SK-N-SH (cell line): ENCODE data around the gene CSNK2B. TPM values are rescaled to one million over a fixed set of nuclear protein-coding genes. Genes with fewer than 3 reads are reported as not detected.

ENCODE experiments used
- CTCF ChIA-PET: fragments of 300-600, 350-600 bp; formaldehyde crosslinking; extraction: SDS; loops from one replicate; lab custom pipeline; 2021; lab: Yijun Ruan, JAX
- POLR2A ChIA-PET: fragments of 350-600 bp; sonication (Branson Sonifier 250); formaldehyde crosslinking; extraction: SDS; loops from one replicate; lab custom pipeline; 2020; ENCODE audit warnings: antibody characterized with exemption, inconsistent platforms; lab: Yijun Ruan, JAX
- DNase-seq: peaks from one replicate; pipeline ENCODE4 v3.0.0; 2012
- H2AFZ ChIP-seq: fragments of 200-600 bp; sonication (generic); 2 replicates; pipeline ENCODE4 v1.8.1; 2016; ENCODE audit warnings: antibody characterized with exemption, mild to moderate bottlenecking, low read depth
- H3F3A ChIP-seq: fragments of 200-600 bp; sonication (generic); replicated peaks from 2 replicates; pipeline ENCODE3; 2016; ENCODE audit warnings: antibody characterized with exemption, mild to moderate bottlenecking; ENCODE audit not compliant: insufficient read depth
- H3K27ac ChIP-seq, 2 experiments: fragments of 200-500 bp in 1 of 2; fragments of 200-600 bp in 1 of 2; sonication (Bioruptor generic) in 1 of 2; sonication (generic), shearing (Covaris generic) in 1 of 2; 2 replicates each; pipeline versions ENCODE4 v1.5.1 to v1.6.1; 2014 to 2016; ENCODE audit warnings: low read depth in 2 of 2, inconsistent platforms in 1 of 2, low read length in 1 of 2, mild to moderate bottlenecking in 1 of 2, mixed read lengths in 1 of 2
- H3K27me3 ChIP-seq: fragments of 200-600 bp; sonication (generic), shearing (Covaris generic); 2 replicates; pipeline ENCODE4 v1.6.1; 2016; ENCODE audit warnings: mixed run types; ENCODE audit not compliant: insufficient read depth
- H3K36me3 ChIP-seq, 2 experiments: fragments of 200-500 bp in 1 of 2; fragments of 200-600 bp in 1 of 2; sonication (Bioruptor generic) in 1 of 2; sonication (generic) in 1 of 2; replicated peaks in 1 of 2; 2 replicates each; pipeline versions ENCODE3 to v1.5.1; 2014 to 2016; ENCODE audit warnings: low read length in 1 of 2, mild to moderate bottlenecking in 1 of 2; ENCODE audit not compliant: insufficient read depth in 2 of 2, control insufficient read depth in 1 of 2
- H3K4me1 ChIP-seq, 2 experiments: fragments of 200-500 bp in 1 of 2; fragments of 200-600 bp in 1 of 2; sonication (Bioruptor generic) in 1 of 2; sonication (generic), shearing (Covaris generic) in 1 of 2; 2 replicates each; pipeline versions ENCODE4 v1.5.1 to v1.6.1; 2014 to 2016; ENCODE audit warnings: low read depth in 1 of 2, low read length in 1 of 2, mixed run types in 1 of 2; ENCODE audit not compliant: insufficient read depth in 2 of 2, control insufficient read depth in 1 of 2
- H3K4me2 ChIP-seq: fragments of 200-600 bp; sonication (generic), shearing (Covaris generic); 2 replicates; pipeline ENCODE4 v1.6.1; 2017; ENCODE audit warnings: mixed run types
- H3K4me3 ChIP-seq, 2 experiments: fragments of 200-500 bp in 1 of 2; fragments of 200-600 bp in 1 of 2; sonication (Bioruptor generic) in 1 of 2; sonication (generic), shearing (Covaris generic) in 1 of 2; 2 replicates each; pipeline versions ENCODE4 v1.5.1 to v1.8.1; 2014 to 2016; ENCODE audit warnings: low read depth in 2 of 2, inconsistent platforms in 1 of 2, low read length in 1 of 2, mild to moderate bottlenecking in 1 of 2, mixed read lengths in 1 of 2, moderate library complexity in 1 of 2
- H3K79me2 ChIP-seq: fragments of 200-600 bp; sonication (generic); 2 replicates; pipeline ENCODE4 v1.8.1; 2017; ENCODE audit warnings: mild to moderate bottlenecking; ENCODE audit not compliant: insufficient read depth
- H3K9ac ChIP-seq: fragments of 200-600 bp; sonication (generic); 2 replicates; pipeline ENCODE4 v1.6.1; 2017; ENCODE audit warnings: mixed run types
- H3K9me2 ChIP-seq: fragments of 200-600 bp; sonication (generic); 2 replicates; pipeline ENCODE4 v1.6.1; 2017; ENCODE audit warnings: mixed run types
- H3K9me3 ChIP-seq: fragments of 200-600 bp; sonication (generic); 2 replicates; pipeline ENCODE4 v1.6.1; 2017; ENCODE audit warnings: mixed run types, mild to moderate bottlenecking, moderate library complexity
- H4K20me1 ChIP-seq: fragments of 200-600 bp; sonication (generic); 2 replicates; pipeline ENCODE4 v1.6.1; 2017; ENCODE audit warnings: mild to moderate bottlenecking, mixed run types; ENCODE audit not compliant: insufficient read depth
- CTCF ChIP-seq: fragments of 200-600 bp; sonication (generic); IDR thresholded peaks from 2 replicates; pipeline ENCODE4 v1.6.1; 2017; ENCODE audit warnings: antibody characterized with exemption, mild to moderate bottlenecking, moderate library complexity
- ELF1 ChIP-seq: IDR thresholded peaks from 2 replicates; pipeline ENCODE4 v1.4.0; 2012
- MEF2A ChIP-seq: IDR thresholded peaks from 2 replicates; pipeline ENCODE4 v1.4.0; 2012; ENCODE audit warnings: low read depth, borderline replicate concordance
- NFIC ChIP-seq: IDR thresholded peaks from 2 replicates; pipeline ENCODE4 v1.4.0; 2012; ENCODE audit warnings: borderline replicate concordance
- NRF1 ChIP-seq: IDR thresholded peaks from 2 replicates; pipeline ENCODE4 v1.6.1; 2012; ENCODE audit warnings: low read depth, mild to moderate bottlenecking, low read length
- RAD21 ChIP-seq: IDR thresholded peaks from 2 replicates; pipeline ENCODE4 v1.6.1; 2012; ENCODE audit warnings: mild to moderate bottlenecking, low read length
- REST ChIP-seq: IDR thresholded peaks from 2 replicates; pipeline ENCODE4 v1.6.1; 2012; ENCODE audit warnings: mild to moderate bottlenecking, low read depth, low read length, moderate library complexity
- RFX5 ChIP-seq: IDR thresholded peaks from 2 replicates; pipeline ENCODE4 v1.6.1; 2012; ENCODE audit warnings: mild to moderate bottlenecking, improper control_type of control experiment, low read length
- RXRA ChIP-seq: IDR thresholded peaks from 2 replicates; pipeline ENCODE4 v1.4.0; 2012; ENCODE audit warnings: low read depth, mild to moderate bottlenecking, borderline replicate concordance
- SIN3A ChIP-seq: IDR thresholded peaks from 2 replicates; pipeline ENCODE4 v1.6.1; 2012; ENCODE audit warnings: low read depth, mild to moderate bottlenecking, low read length, moderate library complexity, borderline replicate concordance
- TAF1 ChIP-seq: IDR thresholded peaks from 2 replicates; pipeline ENCODE4 v1.6.1; 2012; ENCODE audit warnings: low read depth, mild to moderate bottlenecking, low read length, moderate library complexity, borderline replicate concordance
- TCF12 ChIP-seq: IDR thresholded peaks from 2 replicates; pipeline ENCODE4 v1.4.0; 2012
- WGBS: methylation state at CpG from one replicate; pipeline ENCODE4 v1.1.6; 2017; ENCODE audit warnings: low lambda C conversion rate; 5-methylcytosine and 5-hydroxymethylcytosine counted together
- polyA plus RNA-seq, 3 experiments: library from polyadenylated mRNA; depleted of rRNA; stranded (reverse); fragments of >200 nt; gene quantifications; 2 replicates each; pipeline ENCODE4 v1.2.3, GENCODE V29; 2012
- TF ChIP-seq, protein P1 (sequence below): IDR thresholded peaks from 2 replicates; pipeline ENCODE4; 2012

The CSNK2B gene
- polyA plus RNA-seq, 1 of the 3 experiments (the other 2 are of a cell fraction) = 101 TPM

DNA sequence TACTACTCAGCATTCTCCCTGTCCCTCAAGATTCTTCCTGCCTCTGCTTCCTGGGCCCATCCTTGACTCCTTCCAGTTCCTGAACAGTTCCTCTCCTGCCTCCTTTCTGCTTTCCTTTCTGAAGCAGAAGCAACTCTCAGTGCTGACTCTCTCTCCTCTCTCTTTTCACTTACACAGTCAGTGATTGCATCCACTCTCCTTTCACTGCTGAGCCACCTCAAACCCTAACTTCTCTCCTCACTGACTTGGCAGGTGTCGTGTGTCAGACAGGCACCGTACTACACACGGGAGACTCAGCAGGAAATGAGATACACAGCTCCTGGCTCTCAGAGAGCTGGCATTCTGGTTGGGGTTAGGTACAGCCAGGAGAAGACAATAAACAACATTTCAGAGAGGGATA is 31.7 kb downstream of the CSNK2B start:
- Histone ChIP-seq H3K9me3 (no peaks in the 10 kb centered on the region), H3K4me1 (peaks cover 0 to 15% of the 10 kb centered on the region in 2 experiments; a peak in 2 of 4 replicates), H3K4me3 (no peak overlapping the region), H3K27me3 (no peaks in the 10 kb centered on the region), H3F3A (no peaks in the 10 kb centered on the region), H3K9me2 (no peaks in the 10 kb centered on the region), H2AFZ (no peak overlapping the region), H3K4me2 (no peak overlapping the region), H3K27ac (no peak overlapping the region), H3K79me2 (peaks cover 33% of the 10 kb centered on the region), H3K36me3 (peaks cover 13 to 31% of the 10 kb centered on the region in 2 experiments), H3K9ac (no peak overlapping the region), H4K20me1 (no peaks in the 10 kb centered on the region)
- POLR2A ChIA-PET = no interaction called here
- no peak for TF ChIP-seq SIN3A
- TF ChIP-seq MEF2A = no peak
- TF ChIP-seq RXRA = no peak
- TF ChIP-seq TAF1 = no peak
- no peak for TF ChIP-seq RFX5
- no peak for TF ChIP-seq ELF1
- TF ChIP-seq NFIC = no peak
- TF ChIP-seq REST = no peak
- no peak for TF ChIP-seq CTCF
- no peak for TF ChIP-seq TCF12
- CTCF ChIA-PET = interaction anchor here (0.7 kb wide), 1 partner anchor 201 kb away, joined by 3 read pairs; no protein-coding TSS in a partner anchor
- WGBS = 71% methylated on average over 3 of the region's 3 CpGs
- DNase-seq = no peak

- ChIA-PET CTCF (interaction anchor here (1.8 to 2.1 kb wide), 2 partner anchors 10 to 129 kb away, joined by 6 to 8 read pairs; no protein-coding TSS in a partner anchor), POLR2A (no interaction called here)
- H3K9ac ChIP-seq = no peak overlapping the region
- H3K9me2 ChIP-seq = no peaks in the 10 kb centered on the region
- no peak for DNase-seq
- 84% methylated on average over 5 of the region's 5 CpGs for WGBS
- H3K36me3 ChIP-seq = peaks cover 4 to 21% of the 10 kb centered on the region in 2 experiments
- no peak overlapping the region for H2AFZ ChIP-seq
- no peaks in the 10 kb centered on the region for H4K20me1 ChIP-seq
- TF ChIP-seq ELF1 (no peak), CTCF (no peak), NRF1 (no peak), RAD21 (no peak)
- TF ChIP-seq, protein P1, sequence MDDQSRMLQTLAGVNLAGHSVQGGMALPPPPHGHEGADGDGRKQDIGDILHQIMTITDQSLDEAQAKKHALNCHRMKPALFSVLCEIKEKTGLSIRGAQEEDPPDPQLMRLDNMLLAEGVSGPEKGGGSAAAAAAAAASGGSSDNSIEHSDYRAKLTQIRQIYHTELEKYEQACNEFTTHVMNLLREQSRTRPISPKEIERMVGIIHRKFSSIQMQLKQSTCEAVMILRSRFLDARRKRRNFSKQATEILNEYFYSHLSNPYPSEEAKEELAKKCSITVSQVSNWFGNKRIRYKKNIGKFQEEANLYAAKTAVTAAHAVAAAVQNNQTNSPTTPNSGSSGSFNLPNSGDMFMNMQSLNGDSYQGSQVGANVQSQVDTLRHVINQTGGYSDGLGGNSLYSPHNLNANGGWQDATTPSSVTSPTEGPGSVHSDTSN = no peak
- no peaks in the 10 kb centered on the region for H3K27me3 ChIP-seq
- H3K79me2 ChIP-seq = peaks cover 36% of the 10 kb centered on the region
- H3K27ac ChIP-seq = no peak overlapping the region
- H3K4me1 ChIP-seq = peaks cover 0 to 15% of the 10 kb centered on the region in 2 experiments; a peak in 2 of 4 replicates
- H3F3A ChIP-seq = peaks cover 10% of the 10 kb centered on the region
- peak overlapping the region; percentile 97 for H3K4me2 ChIP-seq
- 0 out of 4 replicates have a peak overlapping the region, but pooled peaks of 1 of the 2 experiments have one; percentile 6 for H3K4me3 ChIP-seq
- H3K9me3 ChIP-seq = no peaks in the 10 kb centered on the region
Observed at GRCh38 chr6:31700740-31701401, 35.0 kb downstream of the CSNK2B start.
